Fibroblast of skin of left quadriceps (primary cell): ENCODE data around the gene ZNF236.
"Not testable (repeated sequence)": the region's sequence is repeated elsewhere in the genome, so short reads cannot be mapped to it uniquely, and the experiment has no call there.

Experiments
- DNase-seq, 2 experiments: peaks; one replicate each; pipeline ENCODE4 v3.0.0-alpha.2; 2013; ENCODE audit warnings: low read depth in 2 of 2

ZNF236 gene

GRCh38 chr18:76988827-76989646, 166.7 kb downstream of the ZNF236 start:
- no peak for DNase-seq

GRCh38 chr18:76989647-76990190, 167.4 kb downstream of the ZNF236 start:
- no peak for DNase-seq

GRCh38 chr18:76990343-76991020, 168.1 kb downstream of the ZNF236 start:
- DNase-seq, result not testable (repeated sequence)

- DNase-seq, result no peak
Measured at GRCh38 chr18:76991021-76991688, 168.8 kb downstream of the ZNF236 start.

GRCh38 chr18:76992226-76993084, 170.1 kb downstream of the ZNF236 start:
- no peak for DNase-seq

- no peak for DNase-seq
Measured at GRCh38 chr18:76993085-76993382, 170.7 kb downstream of the ZNF236 start.

- no peak for DNase-seq
Measured at GRCh38 chr18:76993573-76993972, 171.2 kb downstream of the ZNF236 start.

- DNase-seq, result no peak
Measured at GRCh38 chr18:76994086-76994654, 171.8 kb downstream of the ZNF236 start.

- no peak for DNase-seq
Measured at GRCh38 chr18:76995896-76996295, 173.5 kb downstream of the ZNF236 start.

GRCh38 chr18:76996429-76996828, 174.1 kb downstream of the ZNF236 start:
- DNase-seq, result no peak

GRCh38 chr18:76997951-76998808, 175.8 kb downstream of the ZNF236 start:
- DNase-seq, result no peak

GRCh38 chr18:76999077-76999476, 176.7 kb downstream of the ZNF236 start:
- DNase-seq, result no peak

GRCh38 chr18:77000527-77000926, 178.2 kb downstream of the ZNF236 start:
- DNase-seq, result peak in 1 of 2 experiments; percentile 4

GRCh38 chr18:77001041-77001440, 178.7 kb downstream of the ZNF236 start:
- no peak for DNase-seq

- DNase-seq, result no peak
Measured at GRCh38 chr18:77001979-77002378, 179.6 kb downstream of the ZNF236 start.

- no peak for DNase-seq
Measured at GRCh38 chr18:77002496-77002895, 180.1 kb downstream of the ZNF236 start.

- no peak for DNase-seq
Measured at GRCh38 chr18:77003316-77003715, 181.0 kb downstream of the ZNF236 start.

GRCh38 chr18:77004555-77005380, 182.4 kb downstream of the ZNF236 start:
- no peak for DNase-seq

- DNase-seq, result no peak
Measured at GRCh38 chr18:77005651-77006195, 183.4 kb downstream of the ZNF236 start.
